ENCODE results near the gene TRIM3. TPM values are rescaled to one million over a fixed set of nuclear protein-coding genes. Genes with fewer than 3 reads are reported as not detected.

Gene TRIM3
- total and polyA plus RNA-seq, 2 of the 4 experiments (the other 2 are of a cell fraction) = 13.8 to 22.3 TPM

- Histone ChIP-seq H3K36me3 (ENCODE audit: control insufficient read depth, insufficient read depth, low read length) (peaks cover 25% of the 10 kb centered on the region), H4K8ac (ENCODE audit: low read depth in 2 of 2, low read length in 2 of 2) (no peak overlapping the region), H3K9me3 (ENCODE audit: control insufficient read depth, insufficient read depth, low read length) (no peaks in the 10 kb centered on the region), H2BK5ac (ENCODE audit: low read depth, low read length, poor library complexity, severe bottlenecking) (no peak overlapping the region), H3K14ac (replicated peaks; ENCODE audit: low read depth, low read length) (no peak overlapping the region), H2AFZ (replicated peaks; ENCODE audit: low read length, poor library complexity) (no peak overlapping the region), H2AK9ac (replicated peaks; ENCODE audit: low read depth, low read length, poor library complexity) (no peak overlapping the region), H3K27ac (ENCODE audit: insufficient read depth, low read length) (no peak overlapping the region), H3K4me1 (ENCODE audit: control insufficient read depth, insufficient read depth, low read length) (peaks cover 8% of the 10 kb centered on the region), H3K4me2 (ENCODE audit: low read depth, low read length) (no peak overlapping the region), H2BK20ac (ENCODE audit: low read depth, low read length) (no peak overlapping the region), H2AK5ac (ENCODE audit: low read depth, low read length) (no peak overlapping the region), H3K23ac (ENCODE audit: low read depth, low read length) (no peak overlapping the region), H2BK120ac (ENCODE audit: low read depth, low read length) (no peak overlapping the region), H3K4ac (ENCODE audit: low read depth, low read length) (no peak overlapping the region), H3K9ac (ENCODE audit: low read depth, low read length) (no peak overlapping the region), H3K27me3 (ENCODE audit: control insufficient read depth, insufficient read depth, low read length) (no peaks in the 10 kb centered on the region), H3K9me1 (ENCODE audit: insufficient read depth, low read length) (peaks cover 27% of the 10 kb centered on the region), H3K4me3 (ENCODE audit: insufficient read depth, low read depth, low read length) (no peak overlapping the region), H3K79me1 (ENCODE audit: low read depth in 1 of 2, low read length in 2 of 2) (peaks cover 4 to 21% of the 10 kb centered on the region in 2 experiments), H3K56ac (ENCODE audit: extremely low read depth, insufficient read depth, low read length) (no peak overlapping the region), H2BK15ac (ENCODE audit: low read depth, low read length) (no peak overlapping the region), H4K91ac (ENCODE audit: insufficient read depth, low read depth, low read length) (no peak overlapping the region), H4K5ac (ENCODE audit: low read depth, low read length) (no peak overlapping the region), H4K20me1 (ENCODE audit: insufficient read depth, low read length) (peaks cover 8% of the 10 kb centered on the region), H3K18ac (ENCODE audit: low read depth, low read length) (no peak overlapping the region)
- WGBS, 2 experiments (ENCODE audit: extremely low coverage in 2 of 2, insufficient read length in 1 of 2) = 93 to 100% methylated on average over 1 to 6 of the region's 6 CpGs
- ChIA-PET CTCF (interaction anchor here (0.6 kb wide), 1 partner anchor 1442 kb away, joined by 3 read pairs; no protein-coding TSS in a partner anchor), POLR2A (ENCODE audit: unreplicated experiment) (no interaction called here)
- in situ Hi-C loops (cut with MboI; ENCODE audit: low sequenced_read_pairs) (no loop called here), intact Hi-C loops (cut with micrococcal nuclease) (no loop called here), dilution Hi-C loops (cut with HindIII; ENCODE audit: low sequenced_read_pairs, unreplicated experiment) (no loop called here)
- TF ChIP-seq RFX5 (IDR thresholded peaks at IDR 0.05; ENCODE audit: low read depth, low read length) (no peak), BHLHE40 (IDR thresholded peaks at IDR 0.05; ENCODE audit: low read depth, low read length) (no peak), ELK1 (IDR thresholded peaks at IDR 0.05; ENCODE audit: borderline replicate concordance, low read depth, low read length) (no peak), CTCF (conservative IDR thresholded peaks at IDR 0.05; ENCODE audit: low read depth, low read length) (no peak), POLR2A (IDR thresholded peaks at IDR 0.05; ENCODE audit: low read depth, low read length) (no peak), RCOR1 (IDR thresholded peaks at IDR 0.05; ENCODE audit: insufficient replicate concordance, low read length) (no peak), MAFK (IDR thresholded peaks at IDR 0.05; ENCODE audit: low read depth, low read length) (no peak), SMC3 (IDR thresholded peaks at IDR 0.05; ENCODE audit: low read depth, low read length) (no peak), FOS (IDR thresholded peaks at IDR 0.05; ENCODE audit: low read depth, low read length) (no peak), USF2 (IDR thresholded peaks at IDR 0.05; ENCODE audit: low read depth, low read length) (no peak), MXI1 (IDR thresholded peaks at IDR 0.05; ENCODE audit: borderline replicate concordance, low read depth, low read length) (no peak), MAZ (IDR thresholded peaks at IDR 0.05; ENCODE audit: borderline replicate concordance, low read depth, low read length) (no peak), CHD1 (IDR thresholded peaks at IDR 0.05; ENCODE audit: low read depth, low read length) (no peak), CEBPB (IDR thresholded peaks at IDR 0.05; ENCODE audit: low read depth, low read length) (no peak), RAD21 (IDR thresholded peaks at IDR 0.05; ENCODE audit: low read length) (no peak), NFE2L2 (IDR thresholded peaks at IDR 0.05; ENCODE audit: low read depth, low read length) (no peak)
- no TSS peak for BruUV-seq (replicated peaks)
- DNase-seq (no peak), ATAC-seq (ENCODE audit: low read depth) (no peak)
Measured at GRCh38 chr11:6405846-6406245, 67.9 kb downstream of the TRIM3 start.
